Uterus (tissue), 4 donors: ENCODE data around the gene C18orf63. TPM values are rescaled to one million over a fixed set of nuclear protein-coding genes. Genes with fewer than 3 reads are reported as not detected.

Experiments
- DNase-seq, 2 donors: peaks; one replicate each; pipeline ENCODE4 v3.0.0-alpha.2; 2019 to 2020
- H3K27ac ChIP-seq, 2 donors: fragments of 200-600 bp; sonication (generic); 1 replicate in 1 of 2; 2 replicates in 1 of 2; pipeline ENCODE4 v1.5.1; 2016 to 2018
- H3K27me3 ChIP-seq, 2 donors: fragments of 200-600 bp; sonication (generic); one replicate each; pipeline ENCODE4 v1.5.1; 2018 to 2019; ENCODE audit warnings: control low read depth in 1 of 2
- H3K36me3 ChIP-seq, 2 donors: fragments of 200-600 bp; sonication (generic); one replicate each; pipeline ENCODE4 v1.5.1; 2019; ENCODE audit warnings: control low read depth in 1 of 2
- H3K4me1 ChIP-seq, 2 donors: fragments of 200-600 bp; sonication (generic); one replicate each; pipeline ENCODE4 v1.5.1; 2018 to 2019; ENCODE audit warnings: control low read depth in 1 of 2
- H3K4me3 ChIP-seq, 2 donors: fragments of 200-600 bp; sonication (generic); 1 replicate in 1 of 2; 2 replicates in 1 of 2; pipeline ENCODE4 v1.5.1; 2018 to 2019; ENCODE audit warnings: mild to moderate bottlenecking in 1 of 2
- H3K9me3 ChIP-seq, 2 donors: fragments of 200-600 bp; sonication (generic); one replicate each; pipeline ENCODE4 v1.5.1; 2019; ENCODE audit warnings: control low read depth in 1 of 2
- POLR2A ChIP-seq, 2 donors: fragments of 450-650 bp; IDR thresholded peaks; one replicate each; pipeline ENCODE4 v1.6.1; 2016; ENCODE audit warnings: antibody characterized with exemption in 2 of 2, mild to moderate bottlenecking in 1 of 2, moderate library complexity in 1 of 2
- intact Hi-C: fragments of 100-400 bp; cut with DNase I; formaldehyde crosslinking; loops from one replicate; pipeline ENCODE4 v1.15.1; 2023; ENCODE audit warnings: low total_unique reads
- total RNA-seq, 4 donors: library from RNA; depleted of rRNA in 3 of 4; stranded (reverse); fragments of >200 nt in 3 of 4; gene quantifications; one replicate each; pipeline versions ENCODE4 v1.1.0 to v1.2.4, GENCODE V29; 2014 to 2023
- TF ChIP-seq, protein P1 (sequence below), 4 experiments: fragments of 200-600 bp in 2 of 4; fragments of 450-650 bp in 2 of 4; sonication (generic) in 2 of 4; IDR thresholded peaks; one replicate each; pipeline ENCODE4 v1.5.1; 2016 to 2019; ENCODE audit warnings: antibody characterized with exemption in 4 of 4, mild to moderate bottlenecking in 2 of 4, moderate library complexity in 1 of 4
- donor health status: DM: yes; HTN: yes; CAD: no.

The C18orf63 gene
- total RNA-seq, 4 donors from 2014 or later = not detected

DNA sequence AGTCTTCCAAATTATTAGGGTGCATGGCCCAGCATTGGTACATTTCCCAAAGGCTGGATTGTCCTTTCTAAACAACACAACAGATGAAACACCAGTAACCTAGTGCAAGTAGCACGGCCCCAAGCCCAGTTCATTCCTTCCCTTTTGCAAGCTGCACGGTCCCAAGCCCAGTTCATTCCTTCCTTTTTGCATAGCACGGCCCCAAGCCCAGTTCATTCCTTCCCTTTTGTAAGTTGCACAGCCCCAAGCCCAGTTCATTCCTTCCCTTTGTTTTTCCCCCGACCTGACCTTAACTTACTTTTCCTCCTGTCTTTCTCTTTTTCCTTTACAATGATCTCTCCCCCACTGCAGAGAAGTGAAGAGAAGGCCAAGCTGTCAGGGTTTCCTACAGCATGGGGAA is 60.9 kb downstream of the C18orf63 start:
- Histone ChIP-seq H3K4me3 (no peak overlapping the region), H3K4me1 (no peaks in the 10 kb centered on the region), H3K36me3 (no peaks in the 10 kb centered on the region), H3K27ac (no peak overlapping the region), H3K27me3 (no peaks in the 10 kb centered on the region), H3K9me3 (no peaks in the 10 kb centered on the region)
- DNase-seq = no peak
- intact Hi-C loops = no loop called here
- TF ChIP-seq, protein P1, sequence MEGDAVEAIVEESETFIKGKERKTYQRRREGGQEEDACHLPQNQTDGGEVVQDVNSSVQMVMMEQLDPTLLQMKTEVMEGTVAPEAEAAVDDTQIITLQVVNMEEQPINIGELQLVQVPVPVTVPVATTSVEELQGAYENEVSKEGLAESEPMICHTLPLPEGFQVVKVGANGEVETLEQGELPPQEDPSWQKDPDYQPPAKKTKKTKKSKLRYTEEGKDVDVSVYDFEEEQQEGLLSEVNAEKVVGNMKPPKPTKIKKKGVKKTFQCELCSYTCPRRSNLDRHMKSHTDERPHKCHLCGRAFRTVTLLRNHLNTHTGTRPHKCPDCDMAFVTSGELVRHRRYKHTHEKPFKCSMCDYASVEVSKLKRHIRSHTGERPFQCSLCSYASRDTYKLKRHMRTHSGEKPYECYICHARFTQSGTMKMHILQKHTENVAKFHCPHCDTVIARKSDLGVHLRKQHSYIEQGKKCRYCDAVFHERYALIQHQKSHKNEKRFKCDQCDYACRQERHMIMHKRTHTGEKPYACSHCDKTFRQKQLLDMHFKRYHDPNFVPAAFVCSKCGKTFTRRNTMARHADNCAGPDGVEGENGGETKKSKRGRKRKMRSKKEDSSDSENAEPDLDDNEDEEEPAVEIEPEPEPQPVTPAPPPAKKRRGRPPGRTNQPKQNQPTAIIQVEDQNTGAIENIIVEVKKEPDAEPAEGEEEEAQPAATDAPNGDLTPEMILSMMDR (IDR thresholded peaks at IDR 0.05) = no peak
- no peak for TF ChIP-seq POLR2A (IDR thresholded peaks at IDR 0.05)

DNA sequence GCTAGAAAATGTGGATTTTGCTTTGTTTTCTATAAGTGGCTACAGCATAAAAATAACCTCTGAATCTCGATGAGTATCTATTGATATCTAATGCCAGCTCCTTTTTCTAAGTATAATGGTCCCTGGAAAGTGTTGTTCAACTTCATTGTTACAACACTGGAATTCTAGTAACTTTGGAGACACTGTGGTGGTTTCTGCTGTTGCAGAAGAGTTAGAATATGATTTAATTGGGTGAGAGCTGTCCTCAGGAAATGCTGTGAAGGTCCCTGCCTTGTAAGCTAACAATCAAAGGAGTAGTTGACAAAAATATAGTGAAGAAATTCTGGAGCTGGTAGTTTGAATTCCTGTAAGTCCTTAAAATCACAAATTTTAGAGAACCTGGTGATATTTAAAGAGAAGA is 62.1 kb downstream of the C18orf63 start:
- TF ChIP-seq POLR2A (IDR thresholded peaks at IDR 0.05) = no peak
- TF ChIP-seq, protein P1 (IDR thresholded peaks at IDR 0.05) = no peak
- no peak overlapping the region for H3K27ac ChIP-seq
- no peak for DNase-seq
- H3K9me3 ChIP-seq = no peaks in the 10 kb centered on the region
- intact Hi-C loops = no loop called here
- no peaks in the 10 kb centered on the region for H3K27me3 ChIP-seq
- no peak overlapping the region for H3K4me3 ChIP-seq
- H3K4me1 ChIP-seq = no peaks in the 10 kb centered on the region
- H3K36me3 ChIP-seq = no peaks in the 10 kb centered on the region

DNA sequence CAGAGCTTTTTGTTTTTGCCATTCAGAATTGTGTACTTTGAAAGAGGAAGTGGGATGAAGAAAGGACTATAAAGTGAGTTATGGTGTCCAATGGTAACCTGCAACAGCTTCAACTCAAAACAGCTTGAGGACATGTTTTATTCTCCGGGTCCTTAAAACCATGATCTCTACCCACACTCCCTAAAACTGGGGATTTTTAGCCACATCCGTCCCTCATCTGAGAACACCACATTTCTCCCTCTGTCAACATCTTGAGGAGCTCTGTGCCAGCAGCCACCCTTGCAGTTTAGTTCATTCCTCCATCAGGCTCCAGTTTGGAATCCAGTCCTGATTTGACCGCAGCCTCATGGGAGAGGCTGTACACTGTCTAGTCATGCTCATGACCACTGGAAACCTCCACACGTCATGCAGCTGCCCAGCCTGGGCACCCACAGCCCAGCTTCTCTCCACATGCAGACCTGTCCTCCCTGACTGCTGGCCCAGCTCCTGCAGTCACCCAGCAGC is 62.6 kb downstream of the C18orf63 start:
- intact Hi-C loops = no loop called here
- no peaks in the 10 kb centered on the region for H3K27me3 ChIP-seq
- TF ChIP-seq POLR2A (IDR thresholded peaks at IDR 0.05) = no peak
- TF ChIP-seq, protein P1 (IDR thresholded peaks at IDR 0.05) = no peak
- no peaks in the 10 kb centered on the region for H3K4me1 ChIP-seq
- no peak for DNase-seq
- no peaks in the 10 kb centered on the region for H3K36me3 ChIP-seq
- H3K4me3 ChIP-seq = no peak overlapping the region
- H3K9me3 ChIP-seq = no peaks in the 10 kb centered on the region
- no peak overlapping the region for H3K27ac ChIP-seq

DNA sequence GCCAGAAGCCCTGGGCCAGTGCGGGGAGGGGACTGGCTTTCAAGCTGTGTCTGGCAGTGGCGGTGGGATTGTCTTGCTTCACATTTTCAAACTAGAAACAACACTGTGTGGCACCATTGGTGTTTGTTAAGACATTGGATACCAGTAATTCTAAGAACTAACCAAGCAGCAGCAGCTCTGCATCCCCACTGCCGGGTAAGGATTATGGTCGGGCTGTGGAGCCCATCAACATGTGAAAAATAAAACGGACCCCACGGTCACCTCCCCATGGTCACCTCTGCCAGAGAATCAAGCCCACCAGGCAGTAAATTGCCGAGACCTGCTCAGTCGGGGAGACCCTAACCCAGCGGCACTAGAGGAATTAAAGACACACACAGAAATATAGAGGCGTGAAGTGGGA is 65.3 kb downstream of the C18orf63 start:
- Histone ChIP-seq H3K36me3 (no peaks in the 10 kb centered on the region), H3K9me3 (no peaks in the 10 kb centered on the region), H3K4me1 (no peaks in the 10 kb centered on the region), H3K27me3 (no peaks in the 10 kb centered on the region), H3K4me3 (no peak overlapping the region), H3K27ac (no peak overlapping the region)
- no peak for DNase-seq
- TF ChIP-seq POLR2A (IDR thresholded peaks at IDR 0.05) = no peak
- TF ChIP-seq, protein P1 (IDR thresholded peaks at IDR 0.05) = no peak
- intact Hi-C loops = no loop called here

DNA sequence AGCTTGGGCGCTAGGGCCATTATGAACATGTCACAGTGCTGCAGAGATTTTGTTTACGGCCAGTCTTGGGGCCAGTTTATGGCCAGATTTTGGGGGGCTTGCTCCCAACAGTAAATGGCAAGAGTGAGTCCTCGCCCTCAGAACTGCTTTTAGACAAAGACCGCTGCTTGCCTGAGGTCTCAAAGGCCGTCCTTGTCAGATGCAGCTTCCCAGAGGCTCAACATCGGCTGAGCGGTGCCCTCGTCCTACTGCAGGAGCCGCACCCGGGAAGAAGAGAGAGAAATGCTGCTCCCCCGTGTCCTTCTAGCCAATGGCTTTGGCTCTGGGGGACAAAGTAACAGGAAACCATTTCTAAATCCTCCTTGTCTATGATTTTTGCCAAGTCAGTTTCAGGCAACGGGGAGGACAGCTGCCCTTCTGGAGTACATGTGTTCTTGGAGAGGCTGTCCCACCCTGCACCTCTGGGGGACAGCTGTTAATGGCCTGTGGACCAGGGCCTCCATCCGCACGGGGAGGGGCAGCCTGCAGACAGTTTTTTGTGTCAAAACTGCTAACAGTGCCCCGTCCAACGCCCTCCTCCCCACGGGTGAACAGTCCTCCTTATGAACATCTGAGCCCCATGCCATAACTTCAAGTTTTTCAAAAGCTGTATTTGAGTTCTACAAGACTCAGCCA is 66.1 kb downstream of the C18orf63 start:
- no peak overlapping the region for H3K4me3 ChIP-seq
- intact Hi-C loops = no loop called here
- DNase-seq = no peak
- no peaks in the 10 kb centered on the region for H3K36me3 ChIP-seq
- no peaks in the 10 kb centered on the region for H3K27me3 ChIP-seq
- TF ChIP-seq, protein P1 (IDR thresholded peaks at IDR 0.05) = no peak
- no peak for TF ChIP-seq POLR2A (IDR thresholded peaks at IDR 0.05)
- peaks cover 0 to 5% of the 10 kb centered on the region in 2 donors for H3K4me1 ChIP-seq
- no peaks in the 10 kb centered on the region for H3K9me3 ChIP-seq
- H3K27ac ChIP-seq = no peak overlapping the region
